Activated CD4-positive, alpha-beta T cell treated with anti-CD3 and anti-CD28 coated beads, Interleukin-2, amount 50 U/mL, for 16 hours (primary cell): ENCODE results near the gene MYO1F.

ENCODE experiments used
- DNase-seq: peaks from one replicate; pipeline ENCODE4 v3.0.0-alpha.2; 2020

MYO1F gene

GRCh38 chr19:8489561-8490394, 87.5 kb downstream of the MYO1F start:
- no peak for DNase-seq

DNA sequence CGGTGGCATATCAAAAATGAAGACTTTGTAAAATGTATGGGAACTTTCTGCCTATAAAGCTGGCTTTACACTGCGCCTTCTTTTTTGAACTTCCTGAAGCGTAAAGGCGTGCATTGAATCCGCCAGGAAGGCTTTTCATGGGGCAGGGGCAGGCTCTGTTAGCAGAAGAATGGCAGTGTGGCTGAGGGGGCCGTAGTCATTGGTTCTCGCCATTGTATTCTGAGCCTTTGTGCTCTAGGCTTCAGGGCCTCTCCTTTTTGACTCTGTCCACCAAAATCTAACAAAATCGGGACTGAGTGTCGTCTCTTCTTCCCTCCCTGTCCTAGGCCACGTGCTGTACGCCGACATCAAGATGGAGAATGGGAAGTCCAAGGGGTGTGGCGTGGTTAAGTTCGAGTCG, 88.9 kb downstream of the MYO1F start:
- DNase-seq: no peak

- peak; percentile 67 for DNase-seq
Observed at GRCh38 chr19:8487137-8487851, 89.9 kb downstream of the MYO1F start.

DNA sequence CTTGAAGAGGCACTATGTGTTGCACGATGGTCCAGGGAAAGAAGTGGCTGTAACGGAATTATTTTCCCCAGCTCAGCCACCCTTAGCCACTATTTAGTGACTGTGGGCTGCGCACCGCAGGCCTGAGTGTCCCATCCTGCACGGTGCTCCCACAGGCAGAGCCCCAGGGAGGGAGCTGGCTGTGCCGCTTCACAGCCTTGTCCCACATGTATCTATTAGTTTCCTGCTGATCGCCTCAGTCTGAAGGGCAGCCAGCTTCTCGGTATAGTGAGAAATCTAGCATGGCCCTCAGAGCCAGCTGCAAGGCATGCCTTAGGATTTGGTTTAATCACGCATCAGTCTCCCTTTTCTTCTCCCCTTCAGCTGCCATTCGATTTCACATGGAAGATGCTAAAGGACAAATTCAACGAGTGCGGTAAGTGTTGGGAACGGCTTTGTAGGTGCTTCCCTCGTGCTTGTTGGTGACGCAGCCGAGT, 90.5 kb downstream of the MYO1F start:
- no peak for DNase-seq

- no peak for DNase-seq
Observed at GRCh38 chr19:8485561-8486371, 91.5 kb downstream of the MYO1F start.

DNA sequence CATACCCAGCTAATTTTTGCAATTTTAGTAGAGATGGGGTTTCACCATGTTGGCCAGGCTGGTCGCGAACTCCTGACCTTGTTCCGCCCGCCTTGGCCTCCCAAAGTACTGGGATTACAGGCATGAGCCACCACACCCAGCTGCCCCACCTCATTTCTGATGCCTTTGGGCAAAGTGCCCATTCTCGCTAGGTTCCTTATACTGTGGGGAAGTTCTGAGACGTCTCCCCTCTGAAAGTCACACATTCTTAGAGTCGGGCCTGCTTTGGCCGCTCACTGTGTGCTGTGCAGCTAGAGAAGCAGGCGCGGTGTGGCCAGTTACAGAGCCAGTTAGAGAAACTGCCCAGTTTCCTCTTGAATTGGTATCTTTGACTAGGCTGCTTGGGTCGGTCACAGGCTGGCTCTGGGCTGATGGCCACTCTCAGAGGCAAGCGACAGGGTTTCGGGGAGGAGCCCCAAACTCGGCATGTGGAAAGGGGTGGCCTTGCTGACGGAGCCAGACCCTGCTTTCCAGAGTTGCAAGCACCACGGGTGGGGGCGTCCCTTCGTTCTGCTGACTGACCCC, 92.8 kb downstream of the MYO1F start:
- DNase-seq: no peak

DNA sequence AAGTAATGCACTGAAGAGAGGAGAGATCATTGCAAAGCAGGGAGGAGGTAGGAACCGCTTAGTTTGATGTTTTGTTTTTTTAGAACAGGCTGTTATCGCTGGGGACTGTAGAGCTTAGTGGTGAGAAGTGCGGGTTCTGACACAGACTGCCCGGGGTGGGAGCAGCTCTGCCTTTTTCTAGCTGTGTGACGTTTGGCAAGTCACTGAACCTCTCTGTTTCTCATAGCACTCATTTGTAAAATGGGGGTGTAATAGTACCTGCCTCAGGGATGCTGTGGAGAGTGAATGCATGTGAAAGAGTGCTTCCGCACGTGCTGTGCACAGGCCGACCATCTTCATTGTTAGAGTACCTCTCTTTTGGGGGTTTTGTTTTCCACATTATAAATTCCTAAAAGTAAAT, 94.1 kb downstream of the MYO1F start:
- DNase-seq: no peak

DNA sequence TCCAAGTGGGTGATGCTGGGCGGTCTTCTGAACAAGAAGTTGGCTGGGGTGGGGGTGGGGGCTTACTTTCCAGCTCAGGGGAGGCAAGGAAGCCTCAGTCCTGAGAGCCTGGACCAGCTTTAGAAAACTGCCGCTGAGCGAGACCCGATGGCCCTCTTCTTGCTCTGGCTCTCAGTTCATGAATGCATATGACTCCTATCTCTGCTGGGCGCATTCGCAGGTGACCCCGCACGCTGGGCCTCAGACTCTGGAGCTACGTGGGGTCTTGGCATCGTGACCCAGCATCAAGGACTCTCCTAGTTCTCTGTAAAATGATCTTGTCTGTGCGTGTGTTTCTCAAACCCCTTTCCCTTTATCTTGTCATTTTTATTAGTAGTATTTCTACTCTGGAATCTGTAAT, 94.5 kb downstream of the MYO1F start:
- no peak for DNase-seq

- no peak for DNase-seq
Observed at GRCh38 chr19:8481616-8482015, 95.6 kb downstream of the MYO1F start.

GRCh38 chr19:8481201-8481600, 96.0 kb downstream of the MYO1F start:
- DNase-seq: no peak

- no peak for DNase-seq
Observed at GRCh38 chr19:8478598-8478997, 98.6 kb downstream of the MYO1F start.

- no peak for DNase-seq
Observed at GRCh38 chr19:8477889-8478288, 99.4 kb downstream of the MYO1F start.

DNA sequence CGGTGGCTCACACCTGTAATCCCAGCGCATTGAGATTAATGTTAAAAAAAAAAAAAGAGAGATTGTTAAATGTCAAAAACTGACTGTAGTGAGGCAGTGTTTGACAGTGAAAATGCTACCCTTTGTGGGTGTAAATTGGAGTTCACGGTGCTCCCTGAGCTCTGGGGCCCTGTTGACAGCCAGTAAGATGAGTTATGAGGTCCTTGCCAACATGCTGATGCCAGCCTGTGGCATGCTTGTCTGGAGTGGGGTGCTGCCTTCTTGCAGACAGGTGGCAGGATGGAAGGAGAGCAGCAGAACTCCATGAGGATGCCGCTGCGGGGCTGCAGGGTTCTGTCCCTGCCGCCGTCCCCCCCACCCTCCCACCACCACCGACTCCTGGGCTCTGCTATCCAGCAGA, 100.7 kb downstream of the MYO1F start:
- no peak for DNase-seq

DNA sequence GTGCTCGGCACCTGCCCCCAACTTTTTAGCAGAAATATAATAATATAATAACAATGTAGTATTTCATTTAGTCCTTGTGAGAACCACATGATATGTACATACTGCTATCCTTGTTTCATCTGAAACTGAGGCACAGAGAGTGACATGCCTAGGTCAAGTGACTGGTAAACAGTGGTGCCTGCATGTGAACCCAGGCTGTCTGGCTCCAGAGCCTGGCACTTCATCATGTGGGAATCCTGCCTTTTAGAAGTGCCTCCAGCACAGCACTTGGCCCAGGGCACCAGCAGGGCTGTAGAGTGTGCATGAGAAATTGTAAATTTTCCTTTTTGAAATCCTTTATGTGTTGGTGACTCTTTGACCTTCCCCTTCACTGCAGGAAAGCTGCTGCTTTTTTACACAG, 102.2 kb downstream of the MYO1F start:
- DNase-seq: no peak

DNA sequence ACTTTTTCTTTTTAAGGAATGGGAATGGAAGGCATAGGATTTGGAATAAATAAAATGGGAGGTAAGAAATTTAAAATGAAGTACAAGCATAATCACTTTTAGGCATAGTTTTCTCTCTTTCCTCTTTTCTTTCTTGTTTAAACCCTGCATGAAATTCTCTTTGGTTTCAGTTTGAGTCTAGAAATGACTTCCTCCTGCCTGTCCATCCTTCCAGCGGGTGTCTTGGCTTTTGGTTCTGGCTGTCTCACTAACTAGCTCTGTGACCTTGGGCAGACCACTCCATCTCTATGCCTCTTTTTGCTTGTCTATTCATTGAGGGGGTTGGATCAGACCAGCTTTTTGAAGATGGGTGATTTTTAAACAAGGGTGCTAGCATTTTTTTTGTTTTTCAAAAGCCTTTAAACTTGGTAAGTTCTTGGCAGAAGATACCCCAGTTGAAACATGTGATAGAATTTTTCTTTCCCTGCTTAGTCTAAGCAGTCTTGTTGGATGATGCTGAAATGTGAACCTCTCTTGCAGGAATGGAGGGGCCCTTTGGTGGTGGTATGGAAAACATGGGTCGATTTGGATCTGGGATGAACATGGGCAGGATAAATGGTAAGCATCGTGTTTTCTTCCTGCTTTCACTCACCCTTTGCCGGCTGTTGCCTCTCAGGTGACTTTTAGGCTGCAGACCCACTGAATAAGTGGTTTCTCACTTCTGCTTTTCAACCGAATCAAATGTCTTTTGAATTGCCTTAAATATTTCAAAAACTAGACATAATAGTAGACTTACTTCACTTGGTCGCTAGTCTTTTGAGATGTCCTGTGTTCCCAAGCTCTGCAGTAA, 103.4 kb downstream of the MYO1F start:
- DNase-seq: peak; percentile 33
